ENCODE results near the gene TSPAN6. TPM values are rescaled to one million over a fixed set of nuclear protein-coding genes. Genes with fewer than 3 reads are reported as not detected.

The TSPAN6 gene
- total and polyA plus RNA-seq, 2 of the 4 experiments (the other 2 are of a cell fraction), result 16.1 to 20.1 TPM

GRCh38 chrX:100685284-100685996, 48.8 kb upstream of the TSPAN6 start:
- Histone ChIP-seq H3K4me2 (ENCODE audit: low read depth, low read length) (no peak overlapping the region; the same call in 1 of the 2 replicates), H3K27me3 (ENCODE audit: control insufficient read depth, insufficient read depth, low read length) (no peaks in the 10 kb centered on the region; the same call in 1 of the 2 replicates), H3K27ac (ENCODE audit: insufficient read depth, low read length) (no peak overlapping the region), H2AK9ac (replicated peaks; ENCODE audit: low read depth, low read length, poor library complexity) (no peak overlapping the region), H3K9me3 (ENCODE audit: control insufficient read depth, insufficient read depth, low read length) (no peaks in the 10 kb centered on the region), H4K8ac (ENCODE audit: low read depth in 2 of 2, low read length in 2 of 2) (no peak overlapping the region), H3K18ac (ENCODE audit: low read depth, low read length) (no peak overlapping the region), H3K4me3 (ENCODE audit: insufficient read depth, low read depth, low read length) (no peak overlapping the region), H3K56ac (ENCODE audit: extremely low read depth, insufficient read depth, low read length) (no peak overlapping the region), H3K9me1 (ENCODE audit: insufficient read depth, low read length) (no peaks in the 10 kb centered on the region), H4K20me1 (ENCODE audit: insufficient read depth, low read length) (no peaks in the 10 kb centered on the region), H2AFZ (replicated peaks; ENCODE audit: low read length, poor library complexity) (no peak overlapping the region), H3K36me3 (ENCODE audit: control insufficient read depth, insufficient read depth, low read length) (no peaks in the 10 kb centered on the region), H3K4me1 (ENCODE audit: control insufficient read depth, insufficient read depth, low read length) (peaks cover 2% of the 10 kb centered on the region), H4K5ac (ENCODE audit: low read depth, low read length) (no peak overlapping the region), H2BK15ac (ENCODE audit: low read depth, low read length) (no peak overlapping the region), H2AK5ac (ENCODE audit: low read depth, low read length) (no peak overlapping the region), H3K9ac (ENCODE audit: low read depth, low read length) (no peak overlapping the region), H2BK5ac (ENCODE audit: low read depth, low read length, poor library complexity, severe bottlenecking) (no peak overlapping the region), H2BK20ac (ENCODE audit: low read depth, low read length) (no peak overlapping the region), H3K79me1 (ENCODE audit: low read depth in 1 of 2, low read length in 2 of 2) (no peaks in the 10 kb centered on the region), H3K14ac (replicated peaks; ENCODE audit: low read depth, low read length) (no peak overlapping the region), H3K23ac (ENCODE audit: low read depth, low read length) (no peak overlapping the region), H2BK120ac (ENCODE audit: low read depth, low read length) (no peak overlapping the region), H3K4ac (ENCODE audit: low read depth, low read length) (no peak overlapping the region), H4K91ac (ENCODE audit: insufficient read depth, low read depth, low read length) (no peak overlapping the region)
- no TSS peak for BruUV-seq (replicated peaks)
- ChIA-PET POLR2A (ENCODE audit: unreplicated experiment) (no interaction called here), CTCF (interaction anchor here (0.6 to 2.7 kb wide), 12 partner anchors 10 to 176 kb away, joined by 3 to 24 read pairs (median 4); partner anchors contain the start of gene TSPAN6)
- WGBS, 2 experiments (ENCODE audit: extremely low coverage in 2 of 2, insufficient read length in 1 of 2), result no CpG with 5 or more reads among the region's 5 CpGs
- peak; percentile 75 for DNase-seq
- dilution Hi-C loops (cut with HindIII; ENCODE audit: low sequenced_read_pairs, unreplicated experiment), result no loop called here
- in situ Hi-C loops (cut with MboI; ENCODE audit: low sequenced_read_pairs), result loop anchor here (5.0 kb wide), 1 partner anchor 82 kb away; no protein-coding TSS in a partner anchor
- intact Hi-C loops (cut with micrococcal nuclease), result loop anchor here (1.0 to 10.0 kb wide), 4 partner anchors 83 to 599 kb away; partner anchors contain the start of gene CSTF2
- TF ChIP-seq CEBPB (IDR thresholded peaks at IDR 0.05; ENCODE audit: low read depth, low read length) (0 out of 2 replicates have a peak, but pooled peaks have one; percentile 5), MAFK (IDR thresholded peaks at IDR 0.05; ENCODE audit: low read depth, low read length) (no peak), RAD21 (IDR thresholded peaks at IDR 0.05; ENCODE audit: low read length) (peak; percentile 81), FOS (IDR thresholded peaks at IDR 0.05; ENCODE audit: low read depth, low read length) (no peak), NFE2L2 (IDR thresholded peaks at IDR 0.05; ENCODE audit: low read depth, low read length) (no peak), CHD1 (IDR thresholded peaks at IDR 0.05; ENCODE audit: low read depth, low read length) (no peak), RCOR1 (IDR thresholded peaks at IDR 0.05; ENCODE audit: insufficient replicate concordance, low read length) (no peak), RFX5 (IDR thresholded peaks at IDR 0.05; ENCODE audit: low read depth, low read length) (no peak), POLR2A (IDR thresholded peaks at IDR 0.05; ENCODE audit: low read depth, low read length) (no peak), MAZ (IDR thresholded peaks at IDR 0.05; ENCODE audit: borderline replicate concordance, low read depth, low read length) (no peak), SMC3 (IDR thresholded peaks at IDR 0.05; ENCODE audit: low read depth, low read length) (peak; percentile 78), USF2 (IDR thresholded peaks at IDR 0.05; ENCODE audit: low read depth, low read length) (no peak)
- TF ChIP-seq, protein P1, sequence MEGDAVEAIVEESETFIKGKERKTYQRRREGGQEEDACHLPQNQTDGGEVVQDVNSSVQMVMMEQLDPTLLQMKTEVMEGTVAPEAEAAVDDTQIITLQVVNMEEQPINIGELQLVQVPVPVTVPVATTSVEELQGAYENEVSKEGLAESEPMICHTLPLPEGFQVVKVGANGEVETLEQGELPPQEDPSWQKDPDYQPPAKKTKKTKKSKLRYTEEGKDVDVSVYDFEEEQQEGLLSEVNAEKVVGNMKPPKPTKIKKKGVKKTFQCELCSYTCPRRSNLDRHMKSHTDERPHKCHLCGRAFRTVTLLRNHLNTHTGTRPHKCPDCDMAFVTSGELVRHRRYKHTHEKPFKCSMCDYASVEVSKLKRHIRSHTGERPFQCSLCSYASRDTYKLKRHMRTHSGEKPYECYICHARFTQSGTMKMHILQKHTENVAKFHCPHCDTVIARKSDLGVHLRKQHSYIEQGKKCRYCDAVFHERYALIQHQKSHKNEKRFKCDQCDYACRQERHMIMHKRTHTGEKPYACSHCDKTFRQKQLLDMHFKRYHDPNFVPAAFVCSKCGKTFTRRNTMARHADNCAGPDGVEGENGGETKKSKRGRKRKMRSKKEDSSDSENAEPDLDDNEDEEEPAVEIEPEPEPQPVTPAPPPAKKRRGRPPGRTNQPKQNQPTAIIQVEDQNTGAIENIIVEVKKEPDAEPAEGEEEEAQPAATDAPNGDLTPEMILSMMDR (conservative IDR thresholded peaks at IDR 0.05; ENCODE audit: low read depth, low read length), result peak; percentile 96
- TF ChIP-seq, protein P2, sequence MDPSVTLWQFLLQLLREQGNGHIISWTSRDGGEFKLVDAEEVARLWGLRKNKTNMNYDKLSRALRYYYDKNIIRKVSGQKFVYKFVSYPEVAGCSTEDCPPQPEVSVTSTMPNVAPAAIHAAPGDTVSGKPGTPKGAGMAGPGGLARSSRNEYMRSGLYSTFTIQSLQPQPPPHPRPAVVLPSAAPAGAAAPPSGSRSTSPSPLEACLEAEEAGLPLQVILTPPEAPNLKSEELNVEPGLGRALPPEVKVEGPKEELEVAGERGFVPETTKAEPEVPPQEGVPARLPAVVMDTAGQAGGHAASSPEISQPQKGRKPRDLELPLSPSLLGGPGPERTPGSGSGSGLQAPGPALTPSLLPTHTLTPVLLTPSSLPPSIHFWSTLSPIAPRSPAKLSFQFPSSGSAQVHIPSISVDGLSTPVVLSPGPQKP (IDR thresholded peaks at IDR 0.05; ENCODE audit: borderline replicate concordance, low read depth, low read length), result no peak
- ATAC-seq (ENCODE audit: low read depth), result peak; percentile 90

All from IMR-90 (cell line).